HG02623 (cell line): ENCODE data around the gene C16orf78.
A peak's percentile ranks its signal among the peaks of the same experiment; 100 is the strongest.

Experiments used
- ATAC-seq: cut with Tn5 transposase; IDR thresholded peaks from one replicate; pipeline ENCODE4 v1.9.1; 2021; ENCODE audit warnings: moderate library complexity; ENCODE audit not compliant: unreplicated experiment

The C16orf78 gene

GRCh38 chr16:49428808-49429207 lies 55.2 kb downstream of the C16orf78 start:
- no peak for ATAC-seq

DNA sequence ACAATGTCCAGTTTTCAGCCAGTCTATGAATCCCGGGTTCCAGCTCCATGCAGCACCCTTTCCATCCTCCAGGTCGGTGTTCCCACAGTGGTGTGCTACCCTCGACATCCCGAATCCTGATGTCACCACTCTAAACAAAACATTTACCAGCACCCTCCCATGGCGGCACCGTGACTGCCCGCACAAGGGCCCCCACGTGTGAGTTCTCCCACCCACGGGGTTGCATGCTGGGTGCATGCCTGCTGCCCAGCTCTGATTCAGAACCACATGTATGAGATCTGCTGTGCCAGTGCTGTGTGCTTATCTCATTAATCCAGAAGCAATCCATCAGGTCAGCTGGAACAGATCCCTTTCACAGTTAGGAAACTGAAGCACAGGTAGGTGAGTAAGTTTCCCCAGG lies 57.4 kb downstream of the C16orf78 start:
- ATAC-seq: no peak

DNA sequence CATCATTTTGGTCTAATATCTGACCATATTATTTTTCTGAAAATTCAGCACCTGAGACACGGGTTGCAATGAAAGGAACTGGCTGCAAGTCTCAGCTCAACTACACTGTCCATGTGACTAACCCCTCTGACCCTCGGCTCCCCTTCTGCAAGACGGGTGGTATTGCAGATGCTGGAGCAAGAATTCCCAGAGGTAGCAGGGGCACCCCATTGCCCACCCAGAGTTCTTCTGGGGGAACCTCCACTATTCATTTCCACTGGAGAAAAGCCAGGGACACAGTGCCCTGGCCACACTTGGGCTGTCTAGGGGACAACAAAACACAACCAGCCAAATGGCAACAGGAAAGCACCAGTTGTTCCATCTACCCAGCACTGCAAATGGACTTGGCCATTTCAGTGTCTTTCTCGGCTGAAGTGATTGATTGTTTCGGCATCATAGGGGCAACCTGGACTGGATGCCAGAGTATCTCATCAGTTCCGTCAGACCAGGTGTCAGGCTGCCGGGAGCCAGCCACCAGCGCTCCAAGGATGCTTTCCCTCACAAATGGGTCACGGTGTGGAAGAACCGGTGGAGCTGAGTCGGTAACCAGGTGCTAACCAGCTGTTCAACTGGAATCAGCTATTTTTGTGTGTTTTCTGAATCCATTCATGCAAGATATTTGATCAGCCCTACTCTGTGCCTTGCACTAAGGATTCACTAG lies 58.1 kb downstream of the C16orf78 start:
- no peak for ATAC-seq

DNA sequence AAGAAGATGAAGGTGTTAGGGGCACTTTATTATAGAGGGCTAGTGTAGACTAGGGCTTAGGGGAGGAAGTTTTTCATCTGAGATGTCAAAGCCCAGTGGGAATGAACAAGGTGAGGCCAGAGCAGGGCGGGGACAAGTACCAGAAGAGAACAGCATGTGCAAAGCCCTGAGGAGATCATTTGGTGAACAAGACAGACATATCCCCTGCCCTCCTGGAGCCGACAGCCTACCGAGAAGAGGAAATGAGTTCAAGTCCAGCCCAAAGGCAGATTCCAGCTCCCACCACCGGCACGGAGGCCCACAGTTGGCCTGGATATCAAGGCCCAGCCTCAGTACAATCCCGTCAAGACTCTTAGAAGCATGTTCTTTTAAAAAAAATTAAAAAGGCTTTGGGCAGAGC lies 61.1 kb downstream of the C16orf78 start:
- no peak for ATAC-seq

- no peak for ATAC-seq
Measured at GRCh38 chr16:49436181-49436580, 62.6 kb downstream of the C16orf78 start.

GRCh38 chr16:49437344-49437743 lies 63.7 kb downstream of the C16orf78 start:
- no peak for ATAC-seq

DNA sequence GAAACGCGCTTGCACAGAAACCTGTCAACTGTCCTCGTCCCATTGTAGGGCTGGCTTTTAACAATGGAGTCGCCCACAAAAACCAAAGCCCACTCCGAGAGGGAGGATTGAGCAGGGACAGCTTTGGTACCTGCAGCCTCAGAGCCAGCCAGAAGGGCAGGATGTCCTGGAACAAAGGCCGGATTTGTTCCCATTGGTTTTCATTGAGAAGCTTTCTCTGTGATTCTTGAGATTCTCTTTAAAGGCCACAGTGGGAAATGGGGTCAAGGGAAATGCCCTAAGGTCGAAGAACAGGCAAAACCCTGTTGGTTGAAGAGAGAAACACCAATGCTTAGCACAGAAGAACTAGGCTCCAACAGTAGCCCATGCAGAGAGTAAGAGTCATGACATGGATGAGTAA lies 65.4 kb downstream of the C16orf78 start:
- ATAC-seq: no peak

DNA sequence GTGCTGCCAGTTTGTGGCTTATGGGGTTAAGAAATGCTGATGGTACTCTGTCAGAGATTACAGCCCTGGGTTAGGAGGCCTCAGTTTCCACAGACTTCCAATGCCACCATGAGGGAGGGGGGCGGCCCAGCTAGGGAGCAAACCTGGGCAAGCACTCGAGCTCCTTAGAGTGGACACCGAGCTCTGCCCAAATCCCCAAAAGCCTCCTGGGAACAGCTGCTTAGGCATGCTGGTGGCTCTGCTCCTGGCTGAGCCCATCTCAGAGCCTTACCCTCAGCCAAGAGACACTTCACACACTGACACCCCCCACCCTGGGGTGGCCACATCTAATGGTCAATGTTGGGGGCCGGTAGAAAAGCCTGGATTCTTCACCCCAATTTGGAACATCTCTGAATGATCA lies 66.1 kb downstream of the C16orf78 start:
- no peak for ATAC-seq

DNA sequence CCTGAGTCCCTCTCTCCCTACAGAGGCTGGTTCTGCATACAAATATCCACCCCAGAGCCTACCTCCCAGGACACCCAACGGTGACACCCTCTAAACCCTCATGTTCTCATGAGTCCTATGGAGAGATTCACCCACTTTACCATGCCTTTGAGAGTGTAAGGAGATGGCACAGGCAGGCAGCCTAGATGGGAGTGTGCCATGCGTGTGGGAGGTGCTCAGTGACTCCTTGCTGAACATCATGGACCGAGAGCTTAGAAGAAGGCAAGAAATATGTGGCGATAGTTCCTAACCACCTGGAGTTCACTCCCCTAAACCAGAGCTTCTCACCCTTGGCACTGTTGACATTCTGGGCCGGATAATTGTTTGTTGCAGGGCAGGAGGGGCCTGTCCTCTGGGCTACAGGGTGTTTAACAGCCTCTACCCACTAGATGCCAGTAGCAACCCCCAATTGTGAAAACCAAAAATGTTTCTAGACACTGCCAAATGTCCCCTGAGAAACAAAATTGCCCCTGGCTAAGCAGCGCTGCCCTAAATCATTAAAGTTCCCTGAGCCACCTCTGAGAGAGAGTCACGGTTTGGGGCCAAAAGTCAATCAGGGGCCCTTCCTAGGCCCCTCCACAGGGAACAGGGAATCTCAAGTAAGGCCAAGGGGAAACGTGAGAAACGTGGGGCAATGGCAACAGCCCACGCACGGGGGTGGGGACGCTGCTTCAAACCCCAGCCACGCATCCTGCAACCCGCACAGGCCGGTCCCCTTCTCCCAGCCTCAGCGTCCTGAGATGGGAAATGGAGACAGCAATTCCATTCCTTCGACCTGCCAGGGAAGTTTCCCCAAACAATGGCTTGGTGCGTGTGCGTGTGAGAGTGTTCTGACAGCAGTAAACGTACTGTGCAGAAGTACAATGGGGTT lies 66.8 kb downstream of the C16orf78 start:
- ATAC-seq: no peak

- ATAC-seq: peak; percentile 91
Measured at GRCh38 chr16:49441366-49441780, 67.8 kb downstream of the C16orf78 start.

- ATAC-seq: no peak
Measured at GRCh38 chr16:49442805-49443204, 69.2 kb downstream of the C16orf78 start.

- no peak for ATAC-seq
Measured at GRCh38 chr16:49443576-49443975, 70.0 kb downstream of the C16orf78 start.

DNA sequence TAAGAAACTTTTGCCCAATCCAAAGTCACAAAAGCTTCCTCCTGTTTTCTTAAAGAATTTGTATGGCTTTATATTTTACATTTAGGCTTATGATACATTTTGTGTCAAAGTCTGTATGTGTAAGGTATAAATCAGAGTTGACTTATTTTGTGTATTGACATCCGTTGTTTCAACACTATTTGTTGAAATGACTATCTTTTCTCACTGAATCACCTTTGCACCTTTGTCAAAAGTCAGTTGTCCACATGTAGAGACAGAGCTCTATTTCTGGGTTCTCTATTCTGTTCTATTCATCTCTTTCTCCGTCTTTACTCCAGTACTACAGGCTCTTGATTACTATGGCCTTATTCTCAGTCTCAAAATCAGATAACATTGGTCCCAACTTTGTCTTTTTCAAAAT lies 73.2 kb downstream of the C16orf78 start:
- no peak for ATAC-seq
